Fibroblast of skin of right quadriceps (primary cell): ENCODE results near the gene MED13L.
A peak's percentile ranks its signal among the peaks of the same experiment; 100 is the strongest.

Experiments
- DNase-seq: peaks from one replicate; pipeline ENCODE4 v3.0.0-alpha.2; 2013

The MED13L gene

DNA sequence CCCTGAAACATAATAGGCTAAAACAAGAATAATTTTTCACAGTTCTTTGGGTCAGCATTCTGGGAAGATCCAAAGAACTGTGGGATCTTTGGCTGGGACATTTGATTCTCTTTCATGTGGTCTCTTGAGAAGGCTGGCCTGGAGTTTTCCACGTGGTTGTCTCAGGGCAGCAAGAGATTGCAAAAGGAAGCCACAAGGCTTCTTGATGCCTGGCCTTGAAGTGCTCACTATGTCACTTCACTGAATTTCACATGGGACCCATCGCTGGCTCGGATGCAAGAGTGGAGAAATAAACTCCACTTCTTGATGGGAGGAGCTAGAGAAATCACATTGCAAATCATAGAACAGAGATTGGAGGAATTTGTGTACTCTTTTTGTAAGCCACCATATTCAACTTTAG is 343.4 kb downstream of the MED13L start:
- no peak for DNase-seq

DNA sequence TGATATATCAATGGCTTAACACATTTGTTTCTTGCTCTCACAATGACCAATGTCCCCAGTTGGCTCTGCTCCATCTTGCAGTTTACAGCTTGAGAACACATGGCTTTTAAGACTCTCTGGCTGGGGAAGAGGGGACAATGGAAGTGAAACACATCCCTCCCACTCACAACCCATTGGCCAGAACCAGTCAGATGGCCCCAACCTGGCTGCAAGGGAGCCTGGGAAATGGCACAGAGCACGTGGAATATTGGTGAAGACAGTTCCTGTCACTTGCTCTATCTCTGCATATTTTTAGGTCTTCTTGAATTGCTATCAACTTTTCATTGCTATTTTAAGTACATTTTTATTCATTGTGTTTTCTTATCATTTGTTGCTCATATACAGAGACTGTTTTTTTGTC is 345.4 kb downstream of the MED13L start:
- no peak for DNase-seq

DNA sequence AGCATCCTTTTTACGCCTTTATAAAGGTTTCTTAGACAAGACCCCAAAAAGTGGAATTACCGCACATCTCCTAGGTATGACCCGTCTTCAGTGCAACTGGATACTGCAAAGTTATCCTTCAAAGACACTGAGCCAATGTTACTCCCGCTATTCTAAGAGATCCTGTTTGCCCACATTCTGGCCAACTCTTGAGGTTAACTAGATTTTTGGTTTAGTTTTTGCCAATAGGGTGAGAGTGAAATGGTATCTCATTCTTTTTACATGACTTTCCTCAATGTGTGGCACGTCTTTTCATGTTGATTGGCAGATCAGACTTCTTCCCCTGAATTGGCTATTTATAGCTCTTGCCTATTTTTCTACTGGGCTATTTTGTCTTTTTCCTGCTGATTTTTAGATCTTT is 347.2 kb downstream of the MED13L start:
- no peak for DNase-seq

- DNase-seq = no peak
Observed at GRCh38 chr12:115926037-115926670, 351.3 kb downstream of the MED13L start.

DNA sequence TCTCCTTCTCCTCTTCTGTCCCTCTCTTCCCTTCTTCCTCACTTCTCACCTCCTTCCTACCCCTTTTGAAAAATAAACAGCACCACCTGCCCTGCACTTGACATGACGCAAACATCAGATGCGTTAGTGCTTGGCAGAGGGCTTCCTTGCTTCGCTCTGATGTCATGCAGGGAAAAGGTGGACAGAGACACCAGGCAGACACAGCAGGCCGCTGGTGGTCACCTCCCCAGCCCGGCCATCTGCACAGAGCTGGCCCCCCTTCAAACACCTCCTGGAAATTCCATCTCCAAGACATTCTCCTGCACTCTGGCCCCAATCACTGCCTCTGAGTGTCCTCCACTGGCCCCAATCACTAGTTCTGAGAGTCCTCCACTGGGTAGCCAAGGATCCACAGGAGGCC is 353.6 kb downstream of the MED13L start:
- DNase-seq = no peak

- no peak for DNase-seq
Observed at GRCh38 chr12:115922952-115923564, 354.4 kb downstream of the MED13L start.

GRCh38 chr12:115920395-115921183 is 356.9 kb downstream of the MED13L start:
- peak; percentile 61 for DNase-seq

GRCh38 chr12:115918763-115919162 is 358.7 kb downstream of the MED13L start:
- DNase-seq = no peak

DNA sequence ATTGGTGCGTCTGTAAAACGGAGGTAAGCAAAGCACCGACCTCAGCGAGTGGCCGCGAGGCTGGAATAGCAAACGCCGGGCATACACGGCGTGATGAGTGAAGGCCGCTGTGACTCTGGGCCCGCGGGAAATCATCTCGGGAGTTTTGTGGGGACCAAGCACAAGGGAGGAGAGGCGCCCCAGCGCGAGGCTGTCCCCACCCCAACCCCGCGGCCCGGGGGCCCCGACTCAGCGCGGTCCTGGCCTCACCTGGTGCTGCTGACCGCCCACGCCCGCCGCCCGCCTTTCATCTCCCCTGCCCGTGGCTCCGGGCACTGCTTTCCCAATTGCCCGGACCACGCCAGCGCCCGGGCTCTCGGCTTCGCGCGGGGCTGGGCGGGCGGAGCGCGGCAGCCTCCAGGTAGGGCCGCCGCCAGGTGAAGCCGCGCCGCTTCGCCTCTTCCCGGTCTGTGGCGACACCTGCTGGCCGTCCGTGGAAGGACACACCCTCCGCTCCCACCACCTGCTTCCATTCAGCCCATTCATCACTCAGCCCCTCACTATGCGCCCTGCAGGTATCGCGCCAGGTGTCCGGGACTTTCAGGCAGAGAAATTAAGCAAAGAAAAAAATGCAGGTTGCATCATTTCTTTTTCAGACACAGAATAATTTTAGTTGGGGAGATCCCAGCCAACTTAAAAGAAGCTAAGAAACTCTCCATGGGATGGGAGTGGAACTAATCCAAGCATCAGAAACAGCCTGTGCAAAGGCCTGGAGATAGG is 360.4 kb downstream of the MED13L start:
- DNase-seq = no peak

GRCh38 chr12:115914122-115914521 is 363.4 kb downstream of the MED13L start:
- DNase-seq = no peak

DNA sequence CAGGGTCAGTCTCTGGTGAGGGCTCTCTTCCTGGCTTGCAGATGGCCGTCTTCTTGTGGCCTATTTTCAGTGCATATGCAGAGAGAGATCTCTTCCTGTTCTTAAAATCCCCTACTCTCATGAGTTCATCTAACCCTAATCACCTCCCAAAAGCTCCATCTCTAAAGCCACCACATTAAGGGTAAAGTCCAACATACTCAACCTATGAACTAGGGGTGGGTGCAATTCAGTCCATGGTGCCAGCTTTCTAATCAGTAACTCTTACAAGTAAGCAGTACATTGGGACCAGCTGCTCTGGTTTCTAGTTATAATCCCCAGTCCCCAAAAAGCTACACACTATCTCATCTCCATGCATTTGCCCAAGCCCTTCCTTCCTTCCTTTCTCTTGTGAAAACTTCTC is 365.1 kb downstream of the MED13L start:
- no peak for DNase-seq

DNA sequence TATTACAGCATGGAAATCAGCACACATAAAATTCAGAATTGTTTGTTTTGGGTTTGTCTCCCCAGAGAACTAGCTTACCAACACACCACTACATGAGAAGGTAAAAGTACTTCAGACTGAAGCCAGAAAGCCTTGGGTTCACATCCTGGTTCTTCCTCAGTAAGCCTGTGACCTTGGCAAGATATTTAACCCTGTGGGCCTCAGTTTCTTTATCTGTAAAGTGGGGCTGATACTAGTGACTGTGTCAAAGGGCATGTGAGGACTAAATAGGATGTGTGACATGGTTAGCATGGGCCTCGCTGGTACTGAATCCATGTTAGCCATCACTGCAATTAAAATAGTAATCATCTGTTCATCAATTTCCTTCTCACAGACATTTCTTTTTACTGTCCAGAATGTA is 366.1 kb downstream of the MED13L start:
- no peak for DNase-seq

GRCh38 chr12:115910057-115910456 is 367.4 kb downstream of the MED13L start:
- no peak for DNase-seq
